H1 (cell line): ENCODE results near the gene STX11.

Source experiments
- ATF2 ChIP-seq: IDR thresholded peaks from 2 replicates; pipeline ENCODE4 v1.6.1; 2012; ENCODE audit warnings: low read length, inconsistent platforms
- CTCF ChIP-seq, 3 experiments: IDR thresholded peaks; 1 replicate in 2 of 3; 2 replicates in 1 of 3; pipeline versions ENCODE4 v1.5.1 to v1.6.1; 2011; ENCODE audit warnings: low read length in 3 of 3, mild to moderate bottlenecking in 3 of 3, inconsistent platforms in 2 of 3, low read depth in 1 of 3, moderate library complexity in 1 of 3; ENCODE audit not compliant: insufficient read depth in 1 of 3; ENCODE audit errors: control extremely low read depth in 1 of 3
- EGR1 ChIP-seq: IDR thresholded peaks from 2 replicates; pipeline ENCODE4 v1.6.1; 2011; ENCODE audit warnings: low read depth, low read length, borderline replicate concordance
- EZH2 ChIP-seq: fragments of 200-600 bp; sonication (generic); IDR thresholded peaks from 2 replicates; pipeline ENCODE4 v1.7.1; 2012; ENCODE audit warnings: low read depth, mild to moderate bottlenecking, moderate library complexity, low read length, inconsistent platforms; ENCODE audit not compliant: severe bottlenecking
- GABPA ChIP-seq: IDR thresholded peaks from 2 replicates; pipeline ENCODE4 v1.6.1; 2011; ENCODE audit warnings: mild to moderate bottlenecking, low read length, moderate library complexity, borderline replicate concordance; ENCODE audit not compliant: insufficient read depth
- GTF2F1 ChIP-seq: IDR thresholded peaks from 2 replicates; pipeline ENCODE4 v1.6.1; 2012; ENCODE audit warnings: low read depth, low read length, improper control_type of control experiment, borderline replicate concordance
- HDAC6 ChIP-seq: IDR thresholded peaks from one replicate; pipeline ENCODE4 v1.7.1; 2012; ENCODE audit warnings: low read depth, mild to moderate bottlenecking, inconsistent platforms, low read length, moderate library complexity
- RFX5 ChIP-seq: IDR thresholded peaks from 2 replicates; pipeline ENCODE4 v1.6.1; 2011; ENCODE audit warnings: low read depth, low read length, improper control_type of control experiment, borderline replicate concordance
- TBP ChIP-seq: IDR thresholded peaks from 2 replicates; pipeline ENCODE4 v1.6.1; 2011; ENCODE audit warnings: low read depth, low read length, improper control_type of control experiment
- TEAD4 ChIP-seq: IDR thresholded peaks from 2 replicates; pipeline ENCODE4 v1.6.1; 2012; ENCODE audit warnings: low read depth, low read length, inconsistent platforms, mixed read lengths
- USF2 ChIP-seq: IDR thresholded peaks from 2 replicates; pipeline ENCODE4 v1.6.1; 2011; ENCODE audit warnings: low read length, improper control_type of control experiment

GRCh38 chr6:144165784-144166183, 15.5 kb downstream of the STX11 start:
- TF ChIP-seq TBP (no peak), CTCF (IDR thresholded peaks at IDR 0.05; ENCODE audit: control extremely low read depth in 1 of 3, insufficient read depth in 1 of 3, low read depth in 1 of 3, low read length in 3 of 3) (no peak), EZH2 (no peak), ATF2 (no peak), HDAC6 (no peak), GABPA (no peak), USF2 (no peak), EGR1 (no peak), RFX5 (no peak), TEAD4 (no peak), GTF2F1 (no peak)
